ENCODE measurements around the gene SHISA7. TPM values are rescaled to one million over a fixed set of nuclear protein-coding genes. Genes with fewer than 3 reads are reported as not detected.
"Not testable (repeated sequence)": the region's sequence is repeated elsewhere in the genome, so short reads cannot be mapped to it uniquely, and the experiment has no call there.

Gene SHISA7
- total RNA-seq, 4 donors from 2014 or later = under 0.01 to 0.13 TPM; not detected in 2

DNA sequence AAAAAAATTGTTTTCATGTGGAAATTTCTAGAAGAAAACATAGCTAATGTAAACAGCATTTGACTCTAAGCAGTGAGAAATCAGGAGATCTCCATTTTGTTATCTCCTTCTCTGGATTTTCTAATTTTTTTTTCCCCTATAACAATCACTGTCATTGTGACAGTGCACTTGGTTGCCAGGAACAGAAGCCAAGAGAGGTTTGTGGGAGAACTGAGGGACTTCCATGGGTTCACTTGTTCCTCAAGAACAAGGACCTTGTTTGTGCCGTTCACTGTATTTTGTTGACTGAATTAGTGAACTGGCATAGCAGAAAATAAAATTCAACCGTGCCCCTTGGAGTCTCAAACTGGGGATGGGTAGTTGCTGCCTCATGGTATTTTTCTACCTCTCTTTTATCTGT lies 17.1 kb downstream of the SHISA7 start:
- WGBS = 80% methylated on average over 2 of the region's 2 CpGs
- no peak overlapping the region for H3K4me3 ChIP-seq
- H3K27ac ChIP-seq (replicated peaks in 1 of 4) = no peak overlapping the region
- H3K4me1 ChIP-seq = no peaks in the 10 kb centered on the region
- DNase-seq (ENCODE audit: extremely low spot score) = no peak
- intact Hi-C loops (cut with DNase I) = no loop called here
- no peaks in the 10 kb centered on the region for H3K9me3 ChIP-seq
- TF ChIP-seq EP300 (IDR thresholded peaks at IDR 0.05) = no peak
- no peak for TF ChIP-seq POLR2AphosphoS5 (IDR thresholded peaks at IDR 0.05)
- no peak for TF ChIP-seq POLR2A (IDR thresholded peaks at IDR 0.05; ENCODE audit: low read depth)
- TF ChIP-seq, protein P1, sequence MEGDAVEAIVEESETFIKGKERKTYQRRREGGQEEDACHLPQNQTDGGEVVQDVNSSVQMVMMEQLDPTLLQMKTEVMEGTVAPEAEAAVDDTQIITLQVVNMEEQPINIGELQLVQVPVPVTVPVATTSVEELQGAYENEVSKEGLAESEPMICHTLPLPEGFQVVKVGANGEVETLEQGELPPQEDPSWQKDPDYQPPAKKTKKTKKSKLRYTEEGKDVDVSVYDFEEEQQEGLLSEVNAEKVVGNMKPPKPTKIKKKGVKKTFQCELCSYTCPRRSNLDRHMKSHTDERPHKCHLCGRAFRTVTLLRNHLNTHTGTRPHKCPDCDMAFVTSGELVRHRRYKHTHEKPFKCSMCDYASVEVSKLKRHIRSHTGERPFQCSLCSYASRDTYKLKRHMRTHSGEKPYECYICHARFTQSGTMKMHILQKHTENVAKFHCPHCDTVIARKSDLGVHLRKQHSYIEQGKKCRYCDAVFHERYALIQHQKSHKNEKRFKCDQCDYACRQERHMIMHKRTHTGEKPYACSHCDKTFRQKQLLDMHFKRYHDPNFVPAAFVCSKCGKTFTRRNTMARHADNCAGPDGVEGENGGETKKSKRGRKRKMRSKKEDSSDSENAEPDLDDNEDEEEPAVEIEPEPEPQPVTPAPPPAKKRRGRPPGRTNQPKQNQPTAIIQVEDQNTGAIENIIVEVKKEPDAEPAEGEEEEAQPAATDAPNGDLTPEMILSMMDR (IDR thresholded peaks at IDR 0.05) = no peak
- peaks cover 0 to 84% (median 10%) of the 10 kb centered on the region in 4 donors for H3K27me3 ChIP-seq
- H3K36me3 ChIP-seq = no peaks in the 10 kb centered on the region

DNA sequence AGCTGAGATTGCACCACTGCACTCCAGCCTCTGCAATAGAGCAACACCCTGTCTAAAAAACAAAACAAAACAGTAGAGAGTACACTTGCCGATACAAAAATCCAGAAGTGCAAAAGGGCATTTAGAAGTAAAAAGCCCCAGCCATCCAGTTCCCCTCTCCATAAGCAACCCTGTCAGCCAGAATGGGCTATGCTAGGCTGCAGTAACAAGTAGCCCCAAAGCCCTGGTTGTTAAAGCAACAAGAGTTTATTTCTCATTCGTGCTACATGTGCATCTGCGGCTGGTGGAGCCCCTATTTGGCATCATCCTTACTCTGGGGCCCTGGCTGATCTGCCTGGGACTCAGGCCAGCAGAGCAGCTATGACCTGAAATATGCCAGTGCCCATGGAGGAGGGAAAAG lies 18.6 kb downstream of the SHISA7 start:
- Histone ChIP-seq H3K4me1 (no peaks in the 10 kb centered on the region), H3K36me3 (no peaks in the 10 kb centered on the region), H3K27ac (replicated peaks in 1 of 4) (no peak overlapping the region), H3K4me3 (no peak overlapping the region), H3K9me3 (no peaks in the 10 kb centered on the region), H3K27me3 (peaks cover 0 to 82% (median 8%) of the 10 kb centered on the region in 4 donors)
- TF ChIP-seq EP300 (IDR thresholded peaks at IDR 0.05) = no peak
- TF ChIP-seq, protein P1 (IDR thresholded peaks at IDR 0.05) = no peak
- TF ChIP-seq POLR2A (IDR thresholded peaks at IDR 0.05; ENCODE audit: low read depth) = no peak
- no peak for TF ChIP-seq POLR2AphosphoS5 (IDR thresholded peaks at IDR 0.05)
- no peak for DNase-seq (ENCODE audit: extremely low spot score)
- WGBS = 70% methylated on average over 3 of the region's 3 CpGs
- intact Hi-C loops (cut with DNase I) = no loop called here

DNA sequence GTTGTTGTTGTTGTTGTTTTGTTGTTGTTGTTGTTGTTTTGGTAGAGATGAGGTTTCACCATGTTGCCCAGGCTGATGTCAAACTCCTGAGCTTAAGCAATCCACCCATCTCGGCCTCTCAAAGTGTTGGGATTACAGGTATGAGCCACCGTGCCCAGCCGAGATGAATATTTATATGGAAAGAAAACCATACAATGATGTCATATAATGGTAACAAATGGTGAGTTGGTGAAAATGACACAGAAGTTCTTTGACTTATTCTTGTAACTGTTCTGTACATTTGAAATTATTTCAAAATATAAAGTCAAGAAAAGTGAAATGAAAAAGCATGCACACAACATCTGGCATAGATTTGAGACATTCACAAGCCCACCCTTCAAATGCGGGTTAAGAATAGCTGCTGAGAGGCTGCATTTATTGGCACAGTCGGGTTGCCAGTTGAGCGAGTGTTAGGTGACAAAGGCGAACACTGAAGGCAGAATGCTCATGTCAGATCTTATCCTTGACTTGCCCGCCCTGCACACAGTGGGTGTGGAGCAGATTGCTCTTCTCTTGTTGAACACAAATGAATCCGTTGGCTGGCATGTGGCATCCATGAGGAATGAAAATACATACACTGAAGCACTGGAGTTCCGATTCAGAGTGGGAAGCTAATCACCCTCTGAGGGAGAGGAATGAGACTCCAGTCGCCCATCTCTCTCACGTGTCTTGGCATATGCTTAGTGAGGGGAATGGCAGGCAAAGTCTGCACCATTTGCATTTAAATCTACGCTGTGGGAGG lies 19.7 kb downstream of the SHISA7 start:
- H3K4me1 ChIP-seq = no peaks in the 10 kb centered on the region
- intact Hi-C loops (cut with DNase I) = no loop called here
- H3K9me3 ChIP-seq = no peaks in the 10 kb centered on the region
- H3K36me3 ChIP-seq = no peaks in the 10 kb centered on the region
- H3K4me3 ChIP-seq = no peak overlapping the region
- peaks cover 0 to 80% (median 3%) of the 10 kb centered on the region in 4 donors for H3K27me3 ChIP-seq
- DNase-seq (ENCODE audit: extremely low spot score) = no peak
- no peak overlapping the region for H3K27ac ChIP-seq (replicated peaks in 1 of 4)
- TF ChIP-seq POLR2AphosphoS5 (IDR thresholded peaks at IDR 0.05) (no peak), EP300 (IDR thresholded peaks at IDR 0.05) (no peak), POLR2A (IDR thresholded peaks at IDR 0.05; ENCODE audit: low read depth) (no peak)
- TF ChIP-seq, protein P1 (IDR thresholded peaks at IDR 0.05) = no peak
- 68% methylated on average over 13 of the region's 13 CpGs for WGBS

DNA sequence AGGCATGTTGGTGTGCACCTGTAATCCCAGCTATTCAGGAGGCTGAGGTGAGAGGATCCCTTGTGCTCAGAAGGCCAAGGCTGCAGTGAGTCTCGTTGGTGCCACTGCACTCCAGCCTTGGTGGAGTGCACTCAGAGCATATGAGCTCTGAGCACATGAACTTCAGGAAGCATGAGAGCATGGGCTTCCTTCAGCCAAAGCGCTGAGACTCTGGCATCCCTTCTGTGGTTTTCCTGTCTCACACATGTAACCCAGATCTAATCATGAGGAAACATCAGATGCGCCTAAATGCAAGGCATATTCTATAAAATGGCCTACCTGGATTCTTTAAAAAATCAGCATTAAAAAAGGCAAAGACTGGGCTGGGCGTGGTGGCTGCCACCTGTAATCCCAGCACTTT lies 21.8 kb downstream of the SHISA7 start:
- H3K27me3 ChIP-seq = peaks cover 0 to 68% (median 3%) of the 10 kb centered on the region in 4 donors
- H3K27ac ChIP-seq (replicated peaks in 1 of 4); H3K4me3 ChIP-seq; intact Hi-C loops (cut with DNase I); H3K36me3 ChIP-seq; H3K9me3 ChIP-seq; H3K4me1 ChIP-seq; DNase-seq (ENCODE audit: extremely low spot score): not testable (repeated sequence)
- WGBS = 73% methylated on average over 4 of the region's 4 CpGs

DNA sequence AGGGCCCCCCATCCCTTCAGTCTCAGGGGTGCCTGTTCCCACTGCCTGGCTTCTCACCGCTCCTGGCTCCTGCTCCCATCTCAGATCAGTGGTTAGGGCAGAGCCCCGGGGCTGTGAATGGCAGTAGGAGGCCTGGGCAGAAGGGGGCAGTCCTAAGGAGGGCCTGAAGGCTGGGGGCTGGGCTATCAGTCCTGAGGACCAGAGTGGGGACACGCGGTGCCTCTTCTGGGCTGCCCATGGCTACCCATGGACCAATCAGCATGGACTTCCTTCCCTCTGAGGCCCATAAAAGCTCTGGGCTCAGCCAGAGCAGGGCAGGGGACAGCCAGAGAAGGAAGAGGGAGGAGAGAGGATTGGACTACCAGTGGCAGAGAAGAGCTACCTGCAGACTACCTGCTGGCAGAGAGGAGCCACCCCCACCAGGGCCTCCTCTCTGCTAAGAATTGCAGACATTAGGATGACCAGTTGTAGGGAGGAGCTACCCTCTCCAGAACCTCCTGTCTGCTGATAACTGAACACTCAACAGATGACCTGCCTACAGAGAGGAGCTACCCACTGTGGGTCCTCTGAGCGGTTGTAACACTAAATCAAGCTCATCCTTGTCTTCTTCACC lies 23.4 kb downstream of the SHISA7 start:
- intact Hi-C loops (cut with DNase I) = loop anchor here (10.0 kb wide), 2 partner anchors 115 to 275 kb away; partner anchors contain the start of gene TNNT1
- H3K4me1 ChIP-seq = no peaks in the 10 kb centered on the region
- H3K4me3 ChIP-seq = no peak overlapping the region
- WGBS = 76% methylated on average over 4 of the region's 5 CpGs
- peaks cover 0 to 68% (median 0%) of the 10 kb centered on the region in 4 donors for H3K27me3 ChIP-seq
- no peak overlapping the region for H3K27ac ChIP-seq (replicated peaks in 1 of 4)
- no peak for TF ChIP-seq EP300 (IDR thresholded peaks at IDR 0.05)
- no peak for TF ChIP-seq POLR2AphosphoS5 (IDR thresholded peaks at IDR 0.05)
- TF ChIP-seq, protein P1 (IDR thresholded peaks at IDR 0.05) = no peak
- TF ChIP-seq POLR2A (IDR thresholded peaks at IDR 0.05; ENCODE audit: low read depth) = no peak
- no peak for DNase-seq (ENCODE audit: extremely low spot score)
- H3K36me3 ChIP-seq = no peaks in the 10 kb centered on the region
- H3K9me3 ChIP-seq = no peaks in the 10 kb centered on the region

Measured in esophagus muscularis mucosa (tissue), 4 donors.